Inflammatory macrophage treated with lipopolysaccharide for 1 hour (primary cell): Measurements from ENCODE around the gene PPP1R10.

Experiments used
- DNase-seq, 2 donors: peaks; one replicate each; pipeline ENCODE4 v3.0.0-alpha.2; 2020 to 2022

PPP1R10 gene

GRCh38 chr6:30554962-30555815, 61.9 kb downstream of the PPP1R10 start:
- DNase-seq, result no peak

DNA sequence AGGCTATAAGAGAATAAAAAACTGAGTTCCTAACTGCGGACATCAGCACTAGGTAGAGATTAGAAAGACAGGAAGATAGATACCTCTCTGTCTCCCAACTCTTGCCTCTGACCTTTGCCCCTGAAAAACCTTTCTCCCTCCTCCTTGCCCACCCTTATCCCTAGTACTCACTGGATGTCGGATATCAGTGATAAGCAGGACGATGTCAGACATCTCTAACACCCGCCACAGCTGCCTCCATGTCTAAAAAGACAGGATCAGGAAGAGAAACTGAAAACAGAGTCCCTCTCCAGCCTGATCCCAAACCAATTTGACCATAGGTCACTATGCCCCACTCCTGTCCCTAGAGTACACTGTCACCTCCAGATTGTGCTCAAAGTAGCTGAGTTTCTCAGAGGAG, 62.6 kb downstream of the PPP1R10 start:
- DNase-seq, result no peak
